Activated T-cell treated with anti-CD3 and anti-CD28 coated beads, Interleukin-2, amount 50 U/mL, for 24 hours (primary cell): ENCODE results near the gene LEPROT.
"Not testable (repeated sequence)": the region's sequence is repeated elsewhere in the genome, so short reads cannot be mapped to it uniquely, and the experiment has no call there.

Experiments
- DNase-seq: peaks from one replicate; pipeline ENCODE4 v3.0.0-alpha.2; 2020
- H3K27ac Mint-ChIP-seq: 2 replicates; pipeline ENCODE4 v1.8.0; 2020; ENCODE audit warnings: mild to moderate bottlenecking, mixed read lengths
- H3K27me3 Mint-ChIP-seq: 2 replicates; pipeline ENCODE4 v1.8.0; 2020; ENCODE audit warnings: mixed read lengths
- H3K36me3 Mint-ChIP-seq: 2 replicates; pipeline ENCODE4 v1.8.0; 2020; ENCODE audit warnings: low read depth, mixed read lengths
- H3K4me1 Mint-ChIP-seq: 2 replicates; pipeline ENCODE4 v1.8.0; 2020; ENCODE audit warnings: low read depth, mixed read lengths
- H3K4me3 Mint-ChIP-seq: 2 replicates; pipeline ENCODE4 v1.8.0; 2020; ENCODE audit warnings: mild to moderate bottlenecking, moderate library complexity, mixed read lengths
- H3K9me3 Mint-ChIP-seq: 2 replicates; pipeline ENCODE4 v1.8.0; 2020; ENCODE audit warnings: mixed read lengths

Gene LEPROT

GRCh38 chr1:65420590-65421350 lies at the start of gene LEPROT, which contains the start of gene LEPR:
Gene LEPROT, plus strand, starts transcription at chr1:65420668. Its CDS starts 57 bp downstream, at chr1:65420725.
Gene LEPR, plus strand, starts transcription at chr1:65420668. Its CDS starts 144,898 bp downstream, at chr1:65565566.
- Mint-ChIP-seq H3K9me3 (no peaks in the 10 kb centered on the region), H3K36me3 (peaks cover 23% of the 10 kb centered on the region), H3K4me3 (no peak within 1 kb of the TSS), H3K27ac (peak within 1 kb of the TSS; percentile 96), H3K27me3 (no peaks in the 10 kb centered on the region), H3K4me1 (peaks cover 9% of the 10 kb centered on the region)
- DNase-seq = no peak

GRCh38 chr1:65371544-65371943 lies 48.9 kb upstream of the LEPROT start:
- no peaks in the 10 kb centered on the region for H3K36me3 Mint-ChIP-seq
- no peak overlapping the region for H3K27ac Mint-ChIP-seq
- H3K4me1 Mint-ChIP-seq = no peaks in the 10 kb centered on the region
- H3K9me3 Mint-ChIP-seq = no peaks in the 10 kb centered on the region
- H3K4me3 Mint-ChIP-seq = no peak overlapping the region
- no peaks in the 10 kb centered on the region for H3K27me3 Mint-ChIP-seq
- no peak for DNase-seq

- no peaks in the 10 kb centered on the region for H3K36me3 Mint-ChIP-seq
- H3K27me3 Mint-ChIP-seq = no peaks in the 10 kb centered on the region
- no peak overlapping the region for H3K27ac Mint-ChIP-seq
- DNase-seq = no peak
- no peaks in the 10 kb centered on the region for H3K9me3 Mint-ChIP-seq
- H3K4me1 Mint-ChIP-seq = no peaks in the 10 kb centered on the region
- H3K4me3 Mint-ChIP-seq = no peak overlapping the region
Measured at GRCh38 chr1:65372557-65372956, 47.9 kb upstream of the LEPROT start.

GRCh38 chr1:65377496-65378246 lies 42.8 kb upstream of the LEPROT start:
- no peak for DNase-seq
- H3K4me1 Mint-ChIP-seq = no peaks in the 10 kb centered on the region
- peaks cover 7% of the 10 kb centered on the region for H3K27me3 Mint-ChIP-seq
- no peak overlapping the region for H3K27ac Mint-ChIP-seq
- H3K4me3 Mint-ChIP-seq = no peak overlapping the region
- H3K9me3 Mint-ChIP-seq = no peaks in the 10 kb centered on the region
- peaks cover 2% of the 10 kb centered on the region for H3K36me3 Mint-ChIP-seq

GRCh38 chr1:65378247-65378946 lies 42.1 kb upstream of the LEPROT start:
- H3K27me3 Mint-ChIP-seq = peaks cover 7% of the 10 kb centered on the region
- DNase-seq = no peak
- no peaks in the 10 kb centered on the region for H3K9me3 Mint-ChIP-seq
- no peak overlapping the region for H3K4me3 Mint-ChIP-seq
- H3K4me1 Mint-ChIP-seq = no peaks in the 10 kb centered on the region
- no peak overlapping the region for H3K27ac Mint-ChIP-seq
- H3K36me3 Mint-ChIP-seq = peaks cover 2% of the 10 kb centered on the region

- H3K4me1 Mint-ChIP-seq, H3K27ac Mint-ChIP-seq, DNase-seq, H3K4me3 Mint-ChIP-seq, H3K9me3 Mint-ChIP-seq, H3K36me3 Mint-ChIP-seq, H3K27me3 Mint-ChIP-seq: not testable (repeated sequence)
Measured at GRCh38 chr1:65384426-65384825, 36.0 kb upstream of the LEPROT start.

- peaks cover 8% of the 10 kb centered on the region for H3K4me1 Mint-ChIP-seq
Measured at GRCh38 chr1:65386439-65386838, 34.0 kb upstream of the LEPROT start.

GRCh38 chr1:65387821-65388220 lies 32.6 kb upstream of the LEPROT start:
- Mint-ChIP-seq H3K27me3 (no peaks in the 10 kb centered on the region), H3K4me1 (peaks cover 15% of the 10 kb centered on the region), H3K27ac (no peak overlapping the region), H3K4me3 (no peak overlapping the region), H3K9me3 (no peaks in the 10 kb centered on the region), H3K36me3 (peaks cover 7% of the 10 kb centered on the region)
- no peak for DNase-seq

More at GRCh38 chr1:65386439-65386838, 34.0 kb upstream of the LEPROT start:
- no peak for DNase-seq
- no peak overlapping the region for H3K4me3 Mint-ChIP-seq
- no peaks in the 10 kb centered on the region for H3K27me3 Mint-ChIP-seq
- no peak overlapping the region for H3K27ac Mint-ChIP-seq
- no peaks in the 10 kb centered on the region for H3K9me3 Mint-ChIP-seq
- H3K36me3 Mint-ChIP-seq = peaks cover 5% of the 10 kb centered on the region

- no peaks in the 10 kb centered on the region for H3K9me3 Mint-ChIP-seq
- peaks cover 25% of the 10 kb centered on the region for H3K4me1 Mint-ChIP-seq
- peaks cover 8% of the 10 kb centered on the region for H3K36me3 Mint-ChIP-seq
- no peak for DNase-seq
- no peak overlapping the region for H3K4me3 Mint-ChIP-seq
- peak overlapping the region; percentile 65 for H3K27ac Mint-ChIP-seq
- H3K27me3 Mint-ChIP-seq = no peaks in the 10 kb centered on the region
Measured at GRCh38 chr1:65388908-65389695, 31.4 kb upstream of the LEPROT start.

GRCh38 chr1:65392497-65392896 lies 28.0 kb upstream of the LEPROT start:
- Mint-ChIP-seq H3K36me3 (peaks cover 8% of the 10 kb centered on the region), H3K9me3 (no peaks in the 10 kb centered on the region)

GRCh38 chr1:65393347-65393746 lies 27.1 kb upstream of the LEPROT start:
- Mint-ChIP-seq H3K9me3 (no peaks in the 10 kb centered on the region), H3K4me1 (peaks cover 62% of the 10 kb centered on the region), H3K27ac (peak overlapping the region; percentile 82), H3K27me3 (no peaks in the 10 kb centered on the region), H3K36me3 (peaks cover 8% of the 10 kb centered on the region), H3K4me3 (no peak overlapping the region)
- DNase-seq = no peak

More at GRCh38 chr1:65392497-65392896, 28.0 kb upstream of the LEPROT start:
- DNase-seq = no peak
- Mint-ChIP-seq H3K27me3 (no peaks in the 10 kb centered on the region), H3K27ac (peak overlapping the region; percentile 6), H3K4me3 (no peak overlapping the region), H3K4me1 (peaks cover 54% of the 10 kb centered on the region)

GRCh38 chr1:65393928-65394327 lies 26.5 kb upstream of the LEPROT start:
- H3K27me3 Mint-ChIP-seq = no peaks in the 10 kb centered on the region
- H3K27ac Mint-ChIP-seq = peak overlapping the region; percentile 82
- peaks cover 63% of the 10 kb centered on the region for H3K4me1 Mint-ChIP-seq
- H3K9me3 Mint-ChIP-seq = no peaks in the 10 kb centered on the region
- DNase-seq = no peak
- peaks cover 8% of the 10 kb centered on the region for H3K36me3 Mint-ChIP-seq
- no peak overlapping the region for H3K4me3 Mint-ChIP-seq

- Mint-ChIP-seq H3K4me3 (no peak overlapping the region), H3K27ac (peak overlapping the region; percentile 71), H3K27me3 (no peaks in the 10 kb centered on the region), H3K4me1 (peaks cover 57% of the 10 kb centered on the region), H3K36me3 (peaks cover 5% of the 10 kb centered on the region), H3K9me3 (no peaks in the 10 kb centered on the region)
- DNase-seq = no peak
Measured at GRCh38 chr1:65395887-65396612, 24.4 kb upstream of the LEPROT start.
